Stimulated activated CD8-positive, alpha-beta memory T cell treated with anti-CD3 and anti-CD28 coated beads, Interleukin-2, amount 100 ng/mL, for 1 hour (primary cell): Measurements from ENCODE around the gene CNTN4.
"Not testable (repeated sequence)": the region's sequence is repeated elsewhere in the genome, so short reads cannot be mapped to it uniquely, and the experiment has no call there.

Source experiments
- DNase-seq, 2 donors: peaks; one replicate each; pipeline ENCODE4 v3.0.0-alpha.2; 2020; ENCODE audit warnings: low read depth in 2 of 2

Gene CNTN4

GRCh38 chr3:2784627-2785026, 686.0 kb downstream of the CNTN4 start:
- no peak for DNase-seq

GRCh38 chr3:2790266-2790815, 691.7 kb downstream of the CNTN4 start:
- no peak for DNase-seq

GRCh38 chr3:2792432-2792831, 693.8 kb downstream of the CNTN4 start:
- no peak for DNase-seq

- no peak for DNase-seq
Measured at GRCh38 chr3:2793987-2794386, 695.3 kb downstream of the CNTN4 start.

DNA sequence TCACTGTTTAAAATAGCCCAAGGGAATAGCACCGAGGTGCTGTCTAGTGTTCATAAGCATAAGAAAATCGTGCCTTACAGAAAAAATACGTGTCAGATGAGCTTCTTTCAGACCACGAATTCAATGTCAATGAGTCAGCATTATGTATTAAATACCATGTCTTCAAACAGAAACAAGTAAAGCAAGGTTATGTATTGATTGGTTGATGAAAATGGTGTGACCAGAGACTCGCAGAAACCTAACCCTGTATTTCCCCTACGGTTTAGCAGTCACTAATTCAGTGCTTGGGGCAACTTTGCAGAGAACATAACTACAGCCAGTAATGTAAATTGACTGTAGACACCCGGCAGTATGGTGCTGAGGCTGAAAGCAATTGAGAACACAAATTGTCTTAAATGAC, 703.8 kb downstream of the CNTN4 start:
- DNase-seq, result no peak

DNA sequence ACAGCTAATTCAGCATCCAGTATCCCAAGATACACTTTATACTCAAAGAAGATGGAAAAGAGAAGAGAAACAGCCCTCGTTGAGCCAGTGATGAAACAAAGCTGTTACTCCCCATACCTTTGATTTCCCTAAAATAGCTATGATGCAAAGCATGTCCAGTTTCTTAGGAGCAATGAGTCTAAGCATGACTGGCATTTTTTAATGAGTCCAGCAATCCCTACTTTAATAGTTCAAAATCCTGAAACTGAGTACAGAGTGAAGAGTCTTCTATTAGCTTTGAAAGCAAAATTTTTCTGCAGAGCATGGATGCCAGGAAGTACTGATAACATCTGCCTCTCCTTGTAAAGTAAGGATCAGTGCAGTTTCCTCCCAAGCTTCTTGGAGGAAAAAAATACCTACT, 708.8 kb downstream of the CNTN4 start:
- no peak for DNase-seq

DNA sequence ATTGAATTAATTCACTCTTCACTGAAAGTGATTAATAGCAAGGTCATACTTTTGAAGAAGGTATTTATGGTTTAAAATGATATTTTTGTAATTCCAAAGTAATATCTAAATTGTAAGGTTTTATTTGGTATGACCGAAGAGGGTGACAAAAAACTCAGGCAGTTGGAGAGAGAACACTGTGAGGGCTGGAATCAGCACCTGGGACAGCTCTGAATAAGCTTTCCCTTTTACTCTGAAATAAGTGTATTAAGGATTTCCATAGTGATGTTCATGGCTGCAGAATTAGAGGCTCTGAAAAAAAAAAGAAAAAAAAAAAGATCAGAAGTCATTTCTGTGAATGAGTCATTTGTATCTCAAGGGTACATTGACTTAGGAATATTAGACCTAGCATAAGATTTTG, 712.1 kb downstream of the CNTN4 start:
- DNase-seq, result no peak

- no peak for DNase-seq
Measured at GRCh38 chr3:2819571-2819970, 720.9 kb downstream of the CNTN4 start.

GRCh38 chr3:2820982-2821381, 722.3 kb downstream of the CNTN4 start:
- not testable (repeated sequence) for DNase-seq

GRCh38 chr3:2822611-2823010, 723.9 kb downstream of the CNTN4 start:
- DNase-seq, result no peak

DNA sequence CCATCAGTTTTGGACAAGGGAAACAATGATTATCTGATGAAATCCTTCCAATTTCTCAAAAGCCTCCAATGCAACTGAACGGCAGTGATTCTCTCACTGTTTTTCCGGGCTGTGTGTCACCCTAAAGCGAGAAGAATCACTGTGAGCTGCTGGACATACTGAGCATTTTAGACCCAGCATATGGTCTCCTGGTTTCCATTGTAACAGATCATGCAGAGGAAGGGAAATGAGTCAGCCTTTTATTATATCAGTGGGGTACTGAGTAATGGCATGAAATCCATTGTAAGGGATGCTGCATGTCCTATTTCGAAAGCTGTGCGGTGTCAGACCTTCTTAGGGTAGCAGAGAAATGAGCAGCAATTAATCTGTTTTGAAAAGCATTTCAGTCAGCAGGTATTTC, 724.4 kb downstream of the CNTN4 start:
- no peak for DNase-seq

DNA sequence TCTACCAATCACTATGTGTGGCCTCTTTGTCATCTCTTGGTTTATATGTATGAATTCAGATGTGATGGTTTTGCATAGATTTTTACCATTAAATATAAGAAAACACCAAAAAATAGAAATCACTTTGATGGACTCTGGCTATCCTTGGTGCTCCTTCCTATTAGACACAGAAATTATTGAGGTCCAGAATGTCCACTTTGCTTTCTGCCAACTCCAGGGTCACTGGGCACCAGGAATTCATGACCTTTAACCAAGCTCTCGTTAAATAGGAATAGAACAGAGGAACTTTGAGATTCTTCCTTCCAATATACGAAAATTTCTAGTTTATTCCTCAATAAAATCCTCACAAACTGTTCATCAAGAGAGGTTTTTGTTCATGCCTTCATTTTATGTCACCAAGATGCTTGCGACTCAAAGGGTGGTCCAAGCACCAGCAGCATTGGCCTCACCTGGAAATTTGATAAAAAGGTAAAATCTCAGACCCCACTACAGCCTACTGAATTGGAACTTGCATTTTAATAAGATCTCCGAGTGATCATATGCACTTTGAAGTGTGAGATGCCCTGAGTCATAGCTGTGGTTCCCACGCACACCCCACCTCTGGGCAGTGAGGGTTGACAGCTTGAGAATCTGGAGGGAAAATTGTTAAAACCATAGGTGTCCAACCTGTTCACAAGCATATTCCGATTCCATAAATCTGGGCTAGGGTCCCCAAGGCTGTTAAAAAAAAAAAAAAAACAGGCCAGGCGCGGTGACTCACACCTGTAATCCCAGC, 725.0 kb downstream of the CNTN4 start:
- DNase-seq, result no peak

DNA sequence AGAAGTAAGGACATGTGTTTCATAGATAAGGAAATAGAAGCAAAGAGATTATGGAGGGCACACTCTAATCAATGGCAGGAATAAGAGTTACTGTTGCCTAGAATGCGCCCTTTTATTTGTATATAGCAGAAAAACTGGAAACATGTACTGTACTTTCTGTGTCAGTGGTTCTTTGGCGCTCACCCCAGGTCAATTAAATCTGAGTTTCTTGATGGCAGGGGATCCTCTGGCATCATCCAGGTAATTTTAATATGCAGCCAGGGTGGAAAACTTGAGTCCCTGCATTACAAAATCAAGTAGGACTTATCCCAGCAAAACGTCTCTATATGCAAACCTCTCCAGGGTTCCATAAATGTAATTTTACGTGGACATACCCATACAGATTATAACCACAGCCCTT, 727.4 kb downstream of the CNTN4 start:
- no peak for DNase-seq

DNA sequence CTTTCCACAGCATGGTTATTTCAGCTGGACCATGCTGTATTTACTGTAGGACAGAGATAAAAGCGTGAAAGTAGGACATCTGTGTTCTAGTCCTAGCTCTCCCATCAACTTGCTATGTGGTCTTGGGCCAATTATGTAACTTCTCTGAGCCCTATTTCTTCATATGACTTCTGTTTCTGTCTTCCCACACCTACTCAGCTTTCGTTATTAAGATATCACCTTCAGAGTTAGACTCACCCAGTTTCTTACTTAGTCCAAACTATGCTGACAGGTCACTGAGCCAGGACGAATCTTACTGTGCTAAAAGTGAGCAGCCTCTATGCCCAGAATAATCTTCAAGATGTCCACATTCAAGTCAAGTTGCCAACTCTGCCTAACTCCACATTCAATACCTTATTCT, 727.8 kb downstream of the CNTN4 start:
- no peak for DNase-seq

DNA sequence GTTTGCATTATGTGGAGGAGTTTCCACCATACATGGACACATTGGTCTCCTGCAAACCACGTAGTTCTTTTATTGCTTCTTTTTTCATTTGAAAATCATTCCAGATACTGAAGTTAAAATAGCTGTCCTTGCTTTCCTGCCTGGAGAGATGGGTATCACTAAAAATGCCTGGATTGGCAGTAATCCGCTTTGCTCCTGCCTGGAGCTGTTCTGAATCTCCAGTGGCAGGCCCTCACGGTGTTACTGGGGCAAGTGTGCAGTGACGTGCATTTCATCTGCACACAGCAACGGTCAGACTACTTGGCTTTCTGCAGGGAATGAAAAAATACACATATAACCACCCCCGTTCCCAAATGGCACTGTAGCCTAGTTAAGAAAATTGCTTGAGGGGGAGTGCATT, 738.6 kb downstream of the CNTN4 start:
- DNase-seq, result no peak

DNA sequence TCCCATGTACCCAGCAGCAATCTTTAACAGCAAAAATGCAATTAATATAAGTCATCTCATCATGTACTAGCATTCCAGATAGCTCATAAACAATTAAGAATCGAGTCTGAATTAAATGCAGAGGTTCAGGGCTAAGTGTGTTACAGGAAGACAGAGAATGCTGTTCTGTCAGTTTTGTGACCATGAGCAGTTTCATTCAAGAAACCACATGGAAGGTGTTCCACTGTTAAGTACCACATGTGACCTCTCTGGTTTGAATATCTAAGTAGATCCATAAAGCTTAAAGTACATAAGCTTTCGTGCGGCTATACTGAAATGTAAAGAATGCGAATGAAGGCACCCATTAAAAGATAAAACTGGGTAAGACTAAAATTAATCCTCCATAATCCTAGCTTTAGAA, 739.2 kb downstream of the CNTN4 start:
- DNase-seq, result no peak

GRCh38 chr3:2838546-2839157, 740.0 kb downstream of the CNTN4 start:
- no peak for DNase-seq

- no peak for DNase-seq
Measured at GRCh38 chr3:2839876-2840275, 741.2 kb downstream of the CNTN4 start.

GRCh38 chr3:2847062-2847841, 748.6 kb downstream of the CNTN4 start:
- no peak for DNase-seq

DNA sequence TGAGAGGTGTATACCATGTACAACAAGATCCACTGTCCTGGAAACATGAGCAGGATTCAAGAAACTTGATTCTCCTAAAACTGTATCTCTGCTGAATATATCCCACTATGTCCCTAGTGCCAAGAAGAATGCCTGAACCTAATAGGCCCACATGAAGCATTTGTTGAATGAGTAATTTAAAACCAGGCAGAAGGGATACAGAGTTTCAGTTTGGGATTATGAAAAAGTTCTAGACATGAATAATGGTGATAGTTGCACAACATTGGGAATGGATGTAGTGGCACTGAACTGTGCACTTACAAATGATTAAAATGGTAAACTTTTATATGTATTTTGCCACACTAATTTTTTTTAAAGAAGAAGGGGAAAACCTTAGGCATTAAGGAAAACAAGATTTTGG, 750.4 kb downstream of the CNTN4 start:
- no peak for DNase-seq

DNA sequence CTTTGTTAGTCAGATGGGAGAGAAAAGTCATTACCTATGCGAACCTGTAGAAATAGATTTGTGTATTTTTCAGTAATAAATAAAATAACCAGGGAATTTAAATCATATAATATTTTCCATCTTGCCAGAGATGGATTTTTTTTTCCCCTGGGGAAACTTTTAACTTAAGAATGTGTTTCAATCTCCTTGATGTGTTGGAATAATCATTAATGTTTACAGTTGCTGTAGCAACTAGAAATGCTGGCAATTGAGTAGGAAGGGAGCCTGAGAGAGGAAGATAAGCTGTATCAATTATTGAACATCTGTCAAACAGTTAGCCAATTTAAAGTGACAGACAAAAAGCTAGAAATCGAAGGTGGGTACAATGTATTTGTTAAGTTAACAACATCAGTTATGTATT, 752.0 kb downstream of the CNTN4 start:
- DNase-seq, result no peak

DNA sequence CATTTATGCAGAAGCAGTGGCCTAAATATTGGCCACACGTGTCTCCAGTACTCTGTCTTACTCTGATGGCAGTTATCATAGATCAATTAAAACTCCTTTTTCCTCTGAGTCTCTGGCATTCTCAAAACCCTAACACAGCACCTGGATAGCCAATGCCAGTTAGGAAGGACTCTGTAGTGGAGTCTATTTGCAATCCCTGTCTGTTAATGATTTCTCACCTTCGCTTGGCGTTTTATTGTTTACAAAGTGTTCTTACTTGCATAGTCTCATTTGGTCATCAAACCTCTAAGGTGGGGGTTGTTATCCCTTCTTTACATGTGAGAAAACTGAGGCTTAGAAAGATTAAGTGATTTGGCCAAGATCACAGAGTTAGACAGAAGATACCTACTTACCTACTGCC, 752.7 kb downstream of the CNTN4 start:
- DNase-seq, result no peak

- DNase-seq, result no peak
Measured at GRCh38 chr3:2851835-2852234, 753.2 kb downstream of the CNTN4 start.
